PC-9 (cell line): ENCODE results near the gene PIK3R1.

Experiments used
- CTCF ChIP-seq: fragments of 200-600 bp; sonication (generic); conservative IDR thresholded peaks from 2 replicates; pipeline ENCODE4 v1.6.1; 2017; ENCODE audit warnings: mixed run types, antibody characterized with exemption, mild to moderate bottlenecking, moderate library complexity
- EZH2 ChIP-seq: fragments of 200-600 bp; sonication (generic); IDR thresholded peaks from 2 replicates; pipeline ENCODE4 v1.8.0; 2017; ENCODE audit warnings: antibody characterized with exemption, low read depth

GRCh38 chr5:68242743-68243142 lies 27.2 kb downstream of the PIK3R1 start:
- TF ChIP-seq CTCF (no peak), EZH2 (no peak)
